T-helper 2 cell treated with Interferon-gamma antibody and Interleukin-4, amounts not matched to agents 100 ng/mL and 5 ng/mL, for 36 hours (primary cell): Measurements from ENCODE around the gene TENM4. TPM values are rescaled to one million over a fixed set of nuclear protein-coding genes. Genes with fewer than 3 reads are reported as not detected.

Source experiments
- intact Hi-C: fragments of 100-400 bp; cut with micrococcal nuclease; formaldehyde crosslinking; loops from one replicate; pipeline ENCODE4 v1.15.1; 2023
- total RNA-seq: library from RNA; stranded (reverse); gene quantifications from 2 replicates; pipeline ENCODE4 v1.2.3, GENCODE V29; 2022

TENM4 gene
- total RNA-seq, 1 donor from 2014 or later, result not detected

DNA sequence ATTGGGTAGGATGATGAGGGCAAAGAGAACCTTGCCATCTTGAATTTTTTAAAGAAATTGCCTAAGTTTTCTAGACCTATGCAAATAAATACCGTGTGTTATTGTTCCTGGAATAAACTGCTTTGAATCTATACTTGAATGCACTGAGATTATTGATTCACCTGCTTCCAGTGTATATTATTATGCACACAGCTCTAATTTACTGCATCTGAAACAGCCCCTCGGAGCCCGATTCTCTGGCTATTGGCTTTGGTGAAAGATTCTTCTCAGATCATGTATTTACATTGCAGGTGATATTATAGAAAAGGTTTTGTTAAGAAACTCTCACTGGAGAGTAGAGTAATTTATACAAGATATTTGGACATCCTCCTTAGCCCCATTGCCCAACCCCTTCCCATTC lies 254.2 kb downstream of the TENM4 start:
- intact Hi-C loops, result no loop called here

DNA sequence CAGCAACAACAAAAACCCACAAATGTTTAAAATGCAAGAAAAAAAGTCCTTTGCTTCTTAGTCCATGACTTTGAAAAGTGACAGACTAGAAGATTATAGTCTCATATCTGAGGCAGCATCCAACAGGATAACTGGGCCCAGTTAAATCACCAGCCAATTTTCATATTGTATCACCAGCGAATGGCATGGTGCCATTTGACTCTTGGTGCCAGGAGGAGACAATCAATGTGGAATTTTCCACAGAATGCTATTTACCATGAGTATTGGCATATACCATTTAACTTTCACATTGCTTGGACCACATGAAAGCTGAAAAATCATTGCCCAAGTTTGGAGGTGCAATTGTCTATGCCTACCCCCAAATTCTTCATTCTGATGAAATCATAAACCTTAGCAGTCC lies 255.5 kb downstream of the TENM4 start:
- intact Hi-C loops, result no loop called here

DNA sequence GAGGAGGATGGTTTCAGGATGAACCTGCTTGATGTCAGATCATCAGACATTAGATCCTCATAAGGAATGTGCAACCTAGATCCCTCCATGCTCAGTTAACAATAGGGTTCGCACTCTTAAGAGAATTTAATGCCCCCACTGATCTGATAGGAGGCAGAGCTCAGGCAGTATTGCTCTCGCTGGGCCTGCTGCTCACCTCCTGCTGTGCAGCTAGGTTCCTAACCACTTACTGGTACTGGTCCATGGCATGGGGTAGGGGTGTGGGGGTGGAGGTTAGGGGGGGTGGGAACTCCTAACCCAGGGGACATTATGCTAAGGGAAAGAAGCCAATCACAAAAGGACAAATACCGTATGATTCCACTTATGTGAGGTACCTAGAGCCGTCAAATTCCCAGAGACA lies 256.5 kb downstream of the TENM4 start:
- intact Hi-C loops, result no loop called here

DNA sequence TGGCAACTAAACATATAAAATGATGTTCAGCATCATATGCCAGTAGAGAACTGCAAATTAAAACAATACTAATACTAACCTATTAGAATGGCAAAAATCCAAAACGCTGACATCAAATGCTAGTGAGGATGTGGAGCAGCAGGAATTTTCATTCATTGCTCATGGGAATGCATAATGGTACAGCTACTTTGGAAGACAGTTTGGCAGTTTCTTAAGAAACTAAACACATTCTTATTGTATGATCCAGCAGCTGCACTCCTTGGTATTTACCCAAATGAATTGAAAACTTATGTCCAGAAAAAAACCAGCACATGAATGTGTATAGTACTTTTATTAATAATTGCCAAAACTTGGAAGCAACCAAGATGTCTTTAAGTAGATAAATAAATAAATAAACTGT lies 258.0 kb downstream of the TENM4 start:
- intact Hi-C loops, result no loop called here

DNA sequence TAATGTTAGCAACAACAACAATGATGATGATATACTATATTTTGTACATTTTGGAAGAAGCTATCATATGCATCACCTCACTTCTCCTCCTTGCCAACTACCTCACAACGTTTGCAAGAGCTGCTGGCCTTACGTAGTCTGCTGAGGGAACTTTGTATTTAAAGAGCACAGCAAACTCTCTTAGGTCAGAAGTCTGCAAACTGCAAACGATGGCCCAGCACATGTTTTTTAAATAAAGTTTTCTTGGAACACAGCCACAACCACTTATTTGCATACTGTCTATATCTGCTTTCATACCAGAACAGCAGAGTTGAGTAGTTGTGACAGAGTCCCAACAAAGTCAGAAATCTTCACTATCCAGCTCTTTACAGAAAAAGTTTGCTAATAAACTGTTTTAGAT lies 261.7 kb downstream of the TENM4 start:
- intact Hi-C loops, result no loop called here

GRCh38 chr11:79174045-79175008 lies 266.5 kb downstream of the TENM4 start:
- intact Hi-C loops, result no loop called here

GRCh38 chr11:79173615-79174014 lies 267.2 kb downstream of the TENM4 start:
- intact Hi-C loops, result no loop called here

GRCh38 chr11:79170321-79170720 lies 270.5 kb downstream of the TENM4 start:
- intact Hi-C loops, result no loop called here

DNA sequence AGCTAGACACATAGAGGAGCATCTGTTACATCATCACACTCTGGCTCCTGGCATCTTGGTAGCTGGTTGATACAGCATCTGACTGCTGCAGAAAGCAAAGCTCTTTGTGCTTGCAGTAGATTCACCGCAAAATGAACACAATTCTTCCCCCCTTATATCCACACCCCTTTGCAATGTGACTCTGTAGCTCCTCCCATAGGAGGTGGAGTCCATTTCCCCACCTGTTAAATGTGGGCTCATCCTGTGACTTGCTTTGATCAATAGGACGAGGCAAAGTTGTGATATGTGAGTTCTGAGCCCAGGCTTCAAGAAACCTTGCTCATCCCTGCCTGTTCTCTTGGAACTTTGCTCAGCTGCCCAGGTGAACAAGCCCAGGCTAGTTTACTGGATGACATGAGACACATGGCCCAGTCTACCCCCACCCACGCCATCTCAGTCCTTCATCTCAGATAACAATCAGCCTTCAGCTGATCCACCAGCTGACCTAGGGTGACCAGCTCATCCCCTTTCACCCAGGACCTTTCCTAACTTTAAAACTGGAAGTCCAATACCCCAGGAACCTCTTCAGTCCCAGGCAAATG lies 272.2 kb downstream of the TENM4 start:
- intact Hi-C loops, result no loop called here

DNA sequence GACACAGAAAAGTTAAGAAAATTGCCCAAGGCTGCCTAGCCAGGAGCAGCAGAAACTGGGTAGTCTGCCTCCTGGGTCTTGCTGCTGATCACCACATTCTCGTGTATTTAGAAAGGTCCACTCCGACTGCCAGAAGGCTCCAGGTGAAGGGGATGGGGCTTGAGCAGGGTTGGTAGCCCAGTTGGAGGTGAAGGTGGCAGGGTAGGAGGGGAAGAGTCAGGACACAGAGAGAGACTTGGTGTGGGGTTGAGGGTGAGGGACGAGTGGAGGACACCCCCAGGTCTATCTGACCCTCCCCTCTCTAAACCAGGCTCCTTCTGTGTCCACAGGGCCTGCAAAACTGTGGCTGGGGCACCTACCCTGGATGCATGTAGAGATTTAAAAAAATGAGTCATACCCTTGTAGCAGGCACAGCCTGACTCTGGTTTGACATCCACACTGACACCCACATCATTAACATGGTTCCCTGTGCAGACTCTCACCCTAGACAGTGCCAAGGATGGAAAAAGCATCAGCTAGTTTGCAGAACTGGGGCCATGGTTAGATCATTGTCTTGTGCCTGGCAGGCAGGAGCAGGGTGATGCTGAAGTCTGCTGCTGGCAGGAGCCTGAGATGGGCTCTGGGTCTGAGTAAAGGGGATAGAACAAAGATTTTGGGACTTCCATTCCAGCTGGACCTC lies 273.2 kb downstream of the TENM4 start:
- intact Hi-C loops, result no loop called here

GRCh38 chr11:79165908-79166307 lies 274.9 kb downstream of the TENM4 start:
- intact Hi-C loops, result no loop called here

- intact Hi-C loops, result loop anchor here (2.0 kb wide), 1 partner anchor 516 kb away; no protein-coding TSS in a partner anchor
Measured at GRCh38 chr11:79160791-79161403, 279.9 kb downstream of the TENM4 start.

GRCh38 chr11:79159657-79160450 lies 281.0 kb downstream of the TENM4 start:
- intact Hi-C loops, result loop anchor here (2.0 kb wide), 1 partner anchor 515 kb away; no protein-coding TSS in a partner anchor

DNA sequence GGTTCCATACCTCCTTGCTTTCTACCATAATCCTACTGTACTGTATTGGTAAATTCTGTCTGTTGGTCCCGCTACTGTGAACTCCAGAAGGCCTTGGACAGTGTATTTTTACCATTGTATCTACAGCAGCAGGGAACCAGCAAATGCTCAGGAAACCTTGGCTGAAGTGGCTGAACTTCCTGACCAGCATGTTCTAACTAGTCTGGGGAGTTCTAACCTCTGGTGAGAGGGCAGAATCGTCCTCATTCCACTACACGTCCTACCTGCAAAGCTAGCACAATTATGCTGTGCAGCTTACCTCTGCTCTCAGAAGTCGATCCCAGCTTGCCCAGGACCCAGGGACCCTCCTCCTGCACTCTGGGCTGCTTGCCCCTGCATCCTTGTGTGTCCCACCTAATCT lies 283.1 kb downstream of the TENM4 start:
- intact Hi-C loops, result no loop called here

- intact Hi-C loops, result no loop called here
Measured at GRCh38 chr11:79156031-79156430, 284.8 kb downstream of the TENM4 start.

- intact Hi-C loops, result no loop called here
Measured at GRCh38 chr11:79155237-79155636, 285.6 kb downstream of the TENM4 start.

DNA sequence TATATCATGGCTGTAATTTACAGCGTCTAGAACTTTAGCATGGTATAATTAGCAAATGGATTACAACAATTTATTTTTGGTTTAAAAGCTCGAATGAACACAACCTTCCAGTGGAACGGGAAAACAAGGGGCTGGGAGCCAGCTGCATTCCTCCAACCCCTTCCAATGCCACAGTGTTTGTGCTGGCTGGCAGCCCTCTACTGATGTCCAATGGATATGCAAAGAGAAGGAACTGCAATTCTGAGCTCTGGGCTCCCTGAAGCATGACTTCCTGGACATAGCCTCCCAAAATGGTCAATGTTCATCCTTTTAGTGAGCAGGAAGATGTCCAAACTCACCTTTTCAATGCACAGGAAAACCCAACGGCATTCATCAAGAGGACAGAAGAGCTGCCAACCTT lies 288.3 kb downstream of the TENM4 start:
- intact Hi-C loops, result no loop called here

GRCh38 chr11:79151396-79151795 lies 289.4 kb downstream of the TENM4 start:
- intact Hi-C loops, result no loop called here

- intact Hi-C loops, result no loop called here
Measured at GRCh38 chr11:79150966-79151365, 289.9 kb downstream of the TENM4 start.

- intact Hi-C loops, result no loop called here
Measured at GRCh38 chr11:79150320-79150719, 290.5 kb downstream of the TENM4 start.

DNA sequence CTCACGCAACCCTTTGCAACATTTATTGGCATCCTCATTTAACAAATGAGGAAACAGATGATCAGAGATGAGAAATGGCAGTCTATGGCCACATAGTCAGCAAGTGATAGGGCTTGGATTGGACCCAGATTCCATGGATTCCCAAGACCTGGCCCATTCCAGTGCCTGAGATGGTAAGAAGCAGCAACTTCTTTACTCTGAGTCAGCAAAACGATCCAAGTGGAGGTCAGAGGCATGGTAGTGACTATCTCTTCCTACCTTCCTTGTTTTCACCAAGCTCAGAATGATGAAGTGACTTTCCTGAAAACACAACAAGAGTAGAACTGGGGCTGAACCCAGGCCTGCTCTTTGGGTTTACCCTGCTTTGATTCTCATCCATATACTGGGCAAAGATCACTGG lies 293.1 kb downstream of the TENM4 start:
- intact Hi-C loops, result no loop called here
